HG03097 (cell line): ENCODE results near the gene SLC7A11.
"Not testable (repeated sequence)": the region's sequence is repeated elsewhere in the genome, so short reads cannot be mapped to it uniquely, and the experiment has no call there.

Experiments used
- ATAC-seq: cut with Tn5 transposase; IDR thresholded peaks from one replicate; pipeline ENCODE4 v1.9.1; 2021; ENCODE audit not compliant: unreplicated experiment, low FRiP score

Gene SLC7A11

DNA sequence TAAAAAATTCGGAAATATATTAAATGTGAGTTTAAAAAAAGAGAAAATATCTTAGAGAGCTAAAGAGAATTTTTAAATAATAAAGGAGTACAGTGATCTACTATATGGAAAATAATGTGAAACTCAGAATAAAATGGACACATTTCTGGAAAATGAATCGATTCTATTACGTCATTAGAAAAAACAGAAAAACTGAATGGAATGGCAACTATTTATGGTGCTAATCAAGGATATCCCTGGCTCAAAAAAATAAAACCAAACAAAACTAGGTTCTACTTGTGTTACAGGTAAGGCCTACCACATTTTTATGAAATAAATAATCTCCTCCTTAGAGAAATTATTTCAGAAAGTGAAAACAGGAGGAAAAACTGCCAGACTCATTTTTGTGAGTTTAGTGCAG, 5.5 kb upstream of the SLC7A11 start:
- no peak for ATAC-seq

DNA sequence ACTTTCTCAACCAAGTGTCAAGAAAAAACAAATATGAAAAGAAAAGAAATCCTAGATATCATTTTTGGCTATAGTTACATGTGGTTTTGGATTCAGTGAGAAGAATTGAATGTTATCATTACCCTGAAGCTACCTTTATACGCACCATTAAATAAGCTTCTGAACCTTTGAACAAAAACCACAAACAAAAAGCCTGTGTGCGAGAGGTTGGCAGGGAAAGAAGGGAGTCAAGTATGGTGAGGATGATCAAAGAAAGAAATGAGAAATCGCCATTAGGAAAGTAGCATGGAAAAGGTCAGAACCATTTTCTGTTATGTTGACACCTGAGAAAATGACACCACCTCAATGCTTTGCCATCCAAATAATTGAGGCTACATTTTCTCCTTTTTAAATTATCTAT, 1.2 kb upstream of the SLC7A11 start:
- no peak for ATAC-seq

DNA sequence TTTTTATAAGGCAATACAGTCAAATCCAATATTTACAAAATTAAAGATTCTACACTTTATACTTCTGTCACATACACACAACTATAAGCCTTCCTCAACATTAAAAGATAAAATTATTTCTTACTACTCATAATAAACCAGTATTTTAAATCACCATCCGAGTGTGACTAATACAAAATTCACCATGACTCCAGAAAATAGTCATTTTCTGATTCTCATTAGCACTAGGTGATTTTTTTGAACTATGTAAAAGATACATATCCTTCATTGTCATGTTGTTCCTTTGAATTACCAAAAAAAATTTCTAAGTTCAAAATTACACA, 646 bp upstream of the SLC7A11 start:
- no peak for ATAC-seq

DNA sequence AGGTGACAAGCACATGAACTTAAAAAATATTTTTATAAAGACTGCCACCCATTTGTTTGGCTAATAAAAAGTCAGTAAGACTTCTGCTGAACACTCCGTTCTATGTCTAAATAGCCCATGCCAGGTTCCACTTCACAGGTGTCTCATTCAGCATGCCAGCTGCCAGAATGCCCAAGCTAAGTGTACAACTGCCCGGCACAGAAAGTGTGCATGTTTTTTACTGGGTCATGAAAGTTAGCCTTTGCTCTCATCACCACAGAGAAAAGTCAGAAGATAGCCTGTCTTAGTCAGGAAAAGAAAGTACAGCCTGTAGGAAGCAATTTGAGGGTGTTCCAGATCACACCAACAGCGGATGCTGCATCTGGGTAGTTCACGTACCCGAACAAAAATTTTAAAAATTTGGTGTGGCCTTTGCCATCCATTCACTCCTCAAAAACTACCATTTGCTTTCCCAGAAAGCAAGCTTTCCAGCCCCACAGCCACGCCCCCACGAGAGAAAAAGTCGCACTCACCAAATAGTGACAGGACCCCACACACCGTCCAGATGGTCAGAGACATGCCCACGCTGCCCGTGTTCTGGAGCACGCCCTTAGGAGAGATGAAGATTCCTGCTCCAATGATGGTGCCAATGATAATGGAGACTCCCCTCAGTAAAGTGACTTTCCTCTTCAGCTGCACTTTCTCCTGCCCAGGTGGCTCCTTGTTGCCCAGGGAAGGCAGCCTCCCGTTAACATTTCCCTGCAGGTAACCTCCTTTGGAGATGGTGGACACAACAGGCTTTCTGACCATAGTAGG, 671 bp downstream of the SLC7A11 start:
- peak; percentile 0 for ATAC-seq

DNA sequence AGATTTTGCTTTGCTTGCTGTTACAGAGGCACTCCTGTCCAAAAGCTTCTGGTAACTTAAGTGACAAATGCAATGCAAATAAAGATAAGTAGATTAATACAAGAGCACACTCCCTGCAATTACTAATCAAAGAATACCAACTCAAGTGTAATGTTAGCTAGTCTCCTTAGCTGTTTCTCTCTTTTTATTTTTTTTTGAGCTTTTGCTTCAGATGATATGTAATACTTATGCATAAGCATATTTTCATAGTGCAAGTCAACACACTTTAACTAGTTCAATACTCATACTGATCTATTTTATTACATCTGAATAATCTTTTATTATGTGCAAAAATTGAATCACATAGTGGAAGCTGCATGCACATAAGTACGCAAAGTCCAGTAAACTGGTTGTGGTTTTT, 2.7 kb downstream of the SLC7A11 start:
- ATAC-seq: no peak

DNA sequence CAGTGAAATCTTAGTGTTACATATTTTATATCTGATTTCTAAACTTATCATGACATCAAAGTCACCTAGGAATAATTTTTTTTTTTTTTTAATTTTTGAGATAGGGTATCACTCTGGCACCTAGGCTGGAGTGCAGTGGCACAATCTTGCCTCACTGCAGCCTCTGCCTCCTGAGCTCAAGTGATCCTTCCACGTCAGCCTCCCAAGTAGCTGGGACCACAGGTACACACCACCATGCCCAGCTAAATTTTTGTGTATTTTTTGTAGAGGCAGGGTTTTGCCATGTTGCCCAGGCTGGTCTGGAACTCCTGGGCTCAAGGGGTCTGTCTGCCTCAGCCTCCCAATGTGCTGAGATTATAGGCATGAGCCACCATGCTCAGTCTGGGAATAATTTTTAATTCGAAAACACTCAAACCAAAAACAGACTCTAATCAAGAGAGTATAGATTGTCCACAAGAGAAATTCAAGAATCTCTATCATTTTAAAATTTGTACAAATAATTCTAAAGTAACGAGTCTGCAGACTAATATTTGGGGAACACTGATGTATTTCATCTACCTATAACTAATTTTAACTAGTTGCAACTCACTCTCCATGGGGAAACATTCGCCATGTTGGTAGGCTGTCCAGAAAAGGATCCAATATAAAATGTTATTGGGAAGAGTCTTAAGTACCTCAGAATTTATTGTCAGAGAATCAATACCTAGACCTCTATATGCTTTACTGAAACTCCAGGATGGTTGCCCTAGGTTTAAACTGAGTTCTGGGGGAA, 3.4 kb downstream of the SLC7A11 start:
- ATAC-seq: no peak

DNA sequence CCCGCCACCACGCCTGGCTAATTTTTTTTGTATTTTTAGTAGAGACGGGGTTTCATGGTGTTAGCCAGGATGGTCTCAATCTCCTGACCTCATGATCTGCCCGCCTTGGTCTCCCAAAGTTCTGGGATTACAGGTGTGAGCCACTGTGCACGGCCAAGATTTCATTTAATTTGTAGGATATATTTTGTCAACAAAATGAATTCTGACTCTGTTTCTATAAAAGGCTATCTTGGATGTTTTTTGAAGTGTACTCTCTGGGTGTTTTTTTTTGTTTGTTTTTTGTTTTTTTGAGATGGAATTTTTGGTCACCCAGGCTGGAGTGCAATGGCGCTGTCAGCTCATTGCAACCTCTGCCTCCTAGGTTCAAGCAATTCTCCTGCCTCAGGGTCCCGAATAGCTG, 5.0 kb downstream of the SLC7A11 start:
- not testable (repeated sequence) for ATAC-seq

DNA sequence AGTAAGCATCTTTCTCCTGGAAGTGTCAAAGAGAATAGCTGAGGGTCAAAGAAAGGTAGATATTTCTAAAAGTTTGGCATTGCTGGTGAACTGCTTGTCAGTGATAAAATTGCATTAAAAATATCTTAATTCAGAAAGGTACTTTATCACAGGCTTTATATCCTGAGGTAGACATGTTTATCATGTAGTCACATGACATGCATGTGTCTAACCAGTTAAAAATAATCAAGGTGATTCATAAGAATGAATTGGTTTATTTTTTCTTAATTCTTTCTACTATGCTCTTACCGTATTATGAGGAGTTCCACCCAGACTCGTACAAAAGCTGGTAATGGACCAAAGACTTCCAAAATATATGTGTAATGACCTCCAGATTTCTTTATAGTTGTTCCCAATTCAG, 6.1 kb downstream of the SLC7A11 start:
- ATAC-seq: no peak

DNA sequence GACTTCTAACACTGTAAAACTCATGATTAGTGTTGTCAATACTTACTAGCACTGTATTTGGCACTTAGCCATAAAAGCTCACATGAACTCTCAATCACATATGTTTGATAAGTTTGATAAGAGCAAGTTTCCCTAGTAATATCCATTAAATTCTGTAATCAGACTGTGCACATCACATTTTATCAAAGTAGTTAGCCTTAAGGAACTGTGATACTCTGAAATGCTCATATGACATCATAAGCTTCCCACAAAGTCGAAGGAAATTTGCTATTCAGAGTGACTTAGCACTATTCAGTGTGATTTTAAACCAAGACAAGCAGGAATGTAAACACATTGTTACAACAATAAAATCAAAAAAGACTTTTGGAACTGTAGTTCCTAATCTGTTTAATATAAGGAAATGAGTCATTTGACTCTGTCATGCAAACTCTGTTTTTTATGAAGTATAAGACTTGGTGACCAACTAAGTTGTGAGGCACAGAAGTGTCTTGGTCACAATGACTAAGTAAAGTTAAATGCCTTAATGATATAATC, 6.7 kb downstream of the SLC7A11 start:
- no peak for ATAC-seq

DNA sequence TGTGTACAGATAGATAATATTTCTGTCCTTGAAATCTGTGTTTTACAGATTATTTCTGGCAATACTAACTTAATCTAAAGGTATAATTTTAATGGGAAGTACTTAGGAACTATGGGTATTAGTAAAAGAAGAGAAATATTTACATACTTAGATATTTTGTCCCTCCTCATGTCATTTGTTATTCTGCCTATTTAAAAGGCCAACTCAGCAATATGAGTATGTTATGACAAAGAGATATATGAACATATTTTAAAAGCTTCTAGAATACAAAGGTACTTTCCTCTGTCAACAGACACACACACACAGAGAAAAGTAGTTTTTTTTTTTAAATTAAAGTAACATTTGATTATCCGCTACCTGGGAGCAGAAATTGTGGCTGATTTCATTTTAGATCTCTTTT, 7.9 kb downstream of the SLC7A11 start:
- ATAC-seq: no peak

DNA sequence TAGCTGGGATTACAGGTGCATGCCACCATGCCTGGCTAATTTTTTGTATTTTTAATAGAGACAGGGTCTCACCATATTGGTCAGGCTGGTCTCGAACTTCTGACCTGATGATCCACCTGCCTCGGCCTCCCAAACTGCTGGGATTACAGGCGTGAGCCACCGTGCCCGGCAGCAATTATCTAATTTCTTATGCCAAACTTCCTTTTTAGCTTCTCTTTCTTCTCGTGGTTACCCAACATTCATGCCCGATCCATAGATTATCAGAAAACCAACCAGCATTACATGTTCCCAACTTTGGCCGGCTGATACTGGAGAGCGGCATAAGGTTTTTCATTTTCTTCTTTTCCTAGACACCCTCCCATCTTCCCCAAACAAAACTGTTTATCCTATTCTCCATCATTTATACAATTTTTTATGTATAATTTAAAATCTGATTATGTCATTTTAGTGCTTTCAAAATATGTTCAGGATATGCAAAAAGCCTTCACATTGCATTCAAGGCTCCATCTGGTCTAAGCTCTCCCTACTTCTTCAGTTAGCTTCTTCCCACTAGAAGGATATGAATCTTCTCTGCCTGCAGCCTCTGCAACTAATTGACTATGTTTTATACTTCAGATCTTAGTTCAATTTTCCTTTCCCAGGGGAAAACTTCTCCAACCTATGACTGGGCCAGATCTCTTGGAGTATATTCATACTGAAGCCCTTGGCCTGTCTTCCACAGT, 8.7 kb downstream of the SLC7A11 start:
- ATAC-seq: no peak

DNA sequence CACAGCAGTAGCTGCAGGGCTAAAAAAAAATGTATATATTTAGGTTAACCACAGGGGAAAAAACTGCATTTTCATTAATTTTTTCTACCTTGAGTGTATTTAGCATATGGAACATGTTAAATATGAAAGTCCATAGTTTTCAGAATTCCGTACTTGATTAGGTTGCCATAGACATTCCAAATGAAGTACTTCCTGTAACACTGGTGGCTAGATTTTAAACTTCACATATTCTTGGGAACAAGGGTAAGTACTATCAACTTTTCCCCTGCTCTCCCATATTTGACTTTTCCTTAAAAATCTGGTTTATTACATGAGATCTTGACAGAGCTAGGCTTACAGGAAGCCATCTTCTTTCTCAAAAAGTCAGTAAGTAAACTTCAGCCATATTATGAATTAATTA, 9.8 kb downstream of the SLC7A11 start:
- no peak for ATAC-seq

DNA sequence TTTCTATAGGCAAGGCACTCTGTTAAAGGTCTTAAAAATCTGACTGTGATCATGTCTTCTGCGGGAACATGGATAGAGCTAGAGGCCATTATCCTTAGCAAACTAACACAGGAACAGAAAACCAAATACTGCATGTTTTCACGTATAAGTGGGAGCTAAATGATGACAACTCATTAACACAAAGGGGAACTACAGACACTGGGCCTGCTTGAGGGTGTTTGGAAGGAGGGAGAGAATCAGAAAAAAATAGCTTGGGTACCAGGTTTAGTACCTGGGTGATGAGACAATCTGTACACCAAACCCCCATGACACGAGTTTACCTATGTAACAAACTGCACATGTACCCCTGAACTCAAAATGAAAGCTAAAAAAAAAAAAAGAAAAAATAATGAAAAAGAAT, 12.1 kb downstream of the SLC7A11 start:
- no peak for ATAC-seq

DNA sequence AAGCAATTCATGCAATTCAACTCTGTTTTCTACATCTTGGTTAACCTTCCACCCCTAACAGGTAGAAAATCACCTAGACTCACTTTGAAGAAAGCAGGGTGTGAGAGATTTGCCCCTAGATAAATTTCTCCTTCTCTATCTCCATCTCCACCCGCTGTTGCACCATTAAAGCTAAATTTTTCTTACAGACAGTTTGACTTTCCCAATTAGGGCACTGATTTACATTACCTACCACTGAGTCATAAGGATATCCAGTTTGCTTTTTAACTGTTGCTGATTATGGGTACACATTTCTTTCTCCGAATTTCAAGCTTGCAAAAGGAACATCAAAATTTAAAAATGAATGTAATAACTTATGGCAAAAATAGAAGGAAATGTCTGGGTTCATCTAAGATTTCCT, 13.0 kb downstream of the SLC7A11 start:
- no peak for ATAC-seq

DNA sequence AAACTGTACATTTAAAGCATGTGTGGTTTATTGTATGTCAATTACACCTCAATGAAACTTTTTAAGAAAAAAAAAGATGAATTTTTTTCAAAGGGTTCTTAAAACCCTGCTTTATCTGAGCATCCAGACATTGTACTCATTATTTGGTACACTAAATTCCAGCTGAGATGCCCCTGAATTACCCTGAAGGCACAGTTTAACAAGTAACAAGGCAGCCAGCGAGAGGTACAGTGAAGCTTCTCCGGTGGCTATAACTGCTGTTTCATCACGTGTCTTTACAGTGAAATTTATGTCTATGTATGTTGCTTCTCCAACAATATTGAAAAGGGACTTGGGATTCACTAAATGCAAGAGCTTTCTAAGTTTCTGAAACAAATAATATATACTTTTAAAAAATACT, 15.8 kb downstream of the SLC7A11 start:
- no peak for ATAC-seq

DNA sequence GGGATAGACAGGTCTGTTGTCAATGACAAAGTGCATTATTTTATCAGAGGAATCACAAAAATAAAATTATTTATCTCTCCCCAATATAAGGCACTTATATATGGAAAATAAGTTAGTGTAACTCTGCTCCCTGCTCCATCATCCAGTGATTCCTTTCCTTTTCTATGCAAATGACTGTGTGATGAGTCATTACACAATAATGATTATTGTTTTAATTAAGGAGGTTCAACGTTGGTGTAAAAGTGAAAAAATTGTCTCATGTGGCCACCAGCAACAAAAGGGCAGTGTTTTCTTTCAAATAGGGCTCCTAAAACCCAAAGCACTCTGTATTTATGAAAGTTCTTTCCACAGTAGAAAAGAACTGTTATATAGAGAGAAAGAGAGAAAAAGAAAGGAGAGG, 16.7 kb downstream of the SLC7A11 start:
- ATAC-seq: no peak

DNA sequence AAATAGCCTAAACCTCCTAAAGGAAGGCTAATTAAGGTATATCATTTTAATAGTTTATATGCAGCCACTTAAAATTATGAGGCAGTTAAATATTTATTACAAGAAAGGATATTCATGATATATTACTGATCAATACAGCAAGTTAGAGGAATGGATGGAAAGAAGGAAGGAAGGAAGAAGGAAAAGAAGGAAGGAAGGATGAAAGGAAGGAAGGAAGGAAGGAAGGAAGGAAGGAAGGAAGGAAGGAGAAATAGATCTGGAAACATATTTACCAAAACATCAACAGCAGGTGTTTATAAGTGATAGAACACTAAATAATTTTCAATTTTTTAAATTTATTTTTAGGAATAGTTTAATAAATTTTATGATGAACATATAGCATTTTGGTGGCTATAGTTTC, 17.5 kb downstream of the SLC7A11 start:
- no peak for ATAC-seq

DNA sequence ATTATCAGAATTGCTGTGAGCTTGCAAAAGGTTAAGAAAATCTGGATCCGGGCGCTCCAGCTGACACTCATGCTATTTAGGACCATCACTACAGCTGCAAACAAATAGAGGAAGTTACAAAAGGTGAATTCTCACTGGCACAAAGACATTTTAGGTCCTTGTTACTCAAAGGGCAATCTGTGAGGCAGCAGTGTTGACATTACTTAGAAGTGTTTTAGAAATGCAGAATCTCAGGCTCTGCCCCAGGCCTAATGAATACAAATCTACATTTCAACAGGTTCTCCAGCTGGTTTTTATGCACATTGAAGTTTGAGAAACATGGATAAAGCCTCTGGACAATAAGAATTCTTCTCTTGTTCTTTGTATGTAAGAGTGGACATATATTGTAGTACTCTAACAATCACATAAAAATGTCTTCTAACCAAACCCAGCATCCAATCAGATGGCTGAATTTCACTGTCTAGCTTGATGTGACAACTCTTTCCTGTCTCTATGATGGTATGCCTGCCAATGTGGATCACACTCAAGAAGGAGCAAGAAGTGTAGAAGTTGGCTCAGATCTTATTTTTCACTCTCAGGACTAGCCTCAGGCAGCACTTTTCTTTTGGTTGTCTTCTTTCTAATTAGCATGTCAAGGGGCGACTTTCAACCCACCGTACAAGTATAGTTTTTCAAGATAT, 18.8 kb downstream of the SLC7A11 start:
- ATAC-seq: no peak

DNA sequence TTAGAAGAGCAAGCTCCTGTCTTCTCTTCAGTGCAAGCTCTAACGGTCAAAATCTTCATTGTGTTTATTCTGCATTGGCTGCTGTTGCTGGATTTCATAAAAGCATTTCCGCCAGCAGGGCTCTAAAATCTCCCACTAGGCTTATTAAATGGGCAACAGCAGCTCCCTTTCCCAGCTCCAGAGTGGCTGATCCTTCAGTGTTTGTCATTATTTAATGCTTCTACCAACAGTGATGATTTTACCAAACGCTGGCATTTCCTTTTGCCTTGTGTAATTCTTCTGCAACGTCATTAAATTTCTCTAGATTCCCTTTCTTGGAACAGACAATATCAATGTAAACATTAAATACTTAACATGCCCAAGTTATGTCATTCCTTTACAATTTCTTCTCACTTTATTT, 20.1 kb downstream of the SLC7A11 start:
- ATAC-seq: no peak

DNA sequence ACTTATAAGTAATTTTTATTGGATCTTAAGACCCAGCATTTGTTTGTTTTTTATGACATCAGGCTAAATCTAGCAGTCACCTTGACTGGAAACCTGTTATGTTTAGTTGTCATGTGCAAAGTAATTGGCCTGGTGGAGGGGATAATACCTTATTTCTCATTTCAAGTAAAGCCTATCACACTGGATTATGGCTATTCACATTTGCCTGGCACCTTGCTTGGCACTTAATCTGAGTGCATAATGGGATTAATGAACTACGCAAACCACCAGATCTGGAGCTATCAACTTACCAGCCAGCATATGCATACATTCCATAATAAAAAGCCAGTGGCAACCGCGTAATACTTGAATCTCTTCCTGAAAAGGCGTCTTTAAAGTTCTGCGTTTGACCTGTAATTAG, 23.2 kb downstream of the SLC7A11 start:
- ATAC-seq: no peak

DNA sequence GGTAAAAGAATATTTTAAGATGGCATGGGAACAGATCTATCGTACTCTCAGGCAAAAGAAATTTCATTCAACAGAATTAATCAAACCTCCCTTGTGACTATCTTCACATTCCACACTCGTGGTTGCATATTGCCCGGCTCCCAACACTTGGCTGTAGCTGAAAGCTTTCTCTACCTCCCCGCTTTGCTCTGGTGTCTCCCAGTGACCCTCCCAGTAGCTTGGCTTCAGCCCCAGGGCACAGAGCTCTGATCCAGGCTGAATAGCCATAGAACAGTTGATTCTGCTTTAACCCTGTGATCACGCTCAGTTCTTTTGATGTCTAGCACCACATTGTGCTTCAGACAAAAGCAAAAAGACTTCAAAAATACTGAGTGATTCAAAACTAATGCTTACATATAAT, 24.6 kb downstream of the SLC7A11 start:
- ATAC-seq: no peak
